Panc1 (cell line): ENCODE results near the gene SNX9. TPM values are rescaled to one million over a fixed set of nuclear protein-coding genes. Genes with fewer than 3 reads are reported as not detected.

Experiments
- ATAC-seq: fragments of 200-7000 bp; cut with Tn5 transposase; 2 replicates; pipeline ENCODE4 v1.9.1; 2020; ENCODE audit warnings: mild to moderate bottlenecking, moderate library complexity
- BruUV-seq: library from RNA; stranded (reverse); fragments of 400-500 nt; replicated peaks from 2 replicates; lab custom pipeline; 2021; lab: Mats Ljungman, UMichigan
- CTCF ChIA-PET: fragments of 300-600 bp; sonication (Branson Sonifier 250); formaldehyde crosslinking; loops from one replicate; lab custom pipeline; 2022; ENCODE audit warnings: antibody characterized with exemption; lab: Charles Lee
- POLR2A ChIA-PET: fragments of 300-600 bp; sonication (Branson Sonifier 250); formaldehyde crosslinking; loops from one replicate; lab custom pipeline; 2022; ENCODE audit warnings: antibody characterized with exemption; lab: Charles Lee
- DNase-seq: peaks from one replicate; pipeline ENCODE4 v3.0.0-alpha.2; 2010; ENCODE audit warnings: low read depth, low spot score
- H3K27ac ChIP-seq: 2 replicates; pipeline ENCODE4 v1.5.1; 2011; ENCODE audit warnings: mild to moderate bottlenecking, low read length, inconsistent platforms
- H3K27me3 ChIP-seq: fragments of 200-500 bp; sonication (Bioruptor generic); 2 replicates; pipeline ENCODE4 v1.6.0; 2014; ENCODE audit warnings: low read length, inconsistent platforms; ENCODE audit not compliant: control insufficient read depth, insufficient read depth
- H3K36me3 ChIP-seq: fragments of 200-500 bp; sonication (Bioruptor generic); 2 replicates; pipeline ENCODE4 v1.5.1; 2014; ENCODE audit warnings: inconsistent platforms, mild to moderate bottlenecking, low read length, moderate library complexity; ENCODE audit not compliant: control insufficient read depth, insufficient read depth
- H3K4me1 ChIP-seq: 2 replicates; pipeline ENCODE4 v1.5.1; 2011; ENCODE audit warnings: inconsistent platforms, mild to moderate bottlenecking, low read length, moderate library complexity; ENCODE audit not compliant: control insufficient read depth, insufficient read depth
- H3K4me3 ChIP-seq, 2 experiments: 2 replicates each; pipeline ENCODE4 v1.5.1; 2011 to 2012; ENCODE audit warnings: low read depth in 2 of 2, low read length in 2 of 2, mild to moderate bottlenecking in 2 of 2, inconsistent platforms in 1 of 2, moderate library complexity in 1 of 2
- H3K9me3 ChIP-seq: fragments of 200-500 bp; sonication (Bioruptor generic); 2 replicates; pipeline ENCODE4 v1.5.1; 2014; ENCODE audit warnings: low read depth, mild to moderate bottlenecking, inconsistent platforms, low read length, moderate library complexity; ENCODE audit not compliant: control insufficient read depth, insufficient read depth
- POLR2AphosphoS5 ChIP-seq: IDR thresholded peaks from 2 replicates; pipeline ENCODE4 v1.6.1; 2012; ENCODE audit warnings: mild to moderate bottlenecking, low read depth, low read length, moderate library complexity
- REST ChIP-seq, 2 experiments: IDR thresholded peaks; 2 replicates each; pipeline ENCODE4 v1.6.1; 2011 to 2012; ENCODE audit warnings: low read depth in 2 of 2, control low read depth in 1 of 2, low read length in 1 of 2, mild to moderate bottlenecking in 1 of 2, moderate library complexity in 1 of 2; ENCODE audit not compliant: insufficient read depth in 1 of 2
- SIN3A ChIP-seq: IDR thresholded peaks from 2 replicates; pipeline ENCODE4 v1.6.1; 2012; ENCODE audit warnings: low read depth, mild to moderate bottlenecking, low read length, moderate library complexity, borderline replicate concordance; ENCODE audit not compliant: insufficient read depth
- TCF7L2 ChIP-seq: IDR thresholded peaks from 2 replicates; pipeline ENCODE4 v1.6.1; 2011; ENCODE audit warnings: mild to moderate bottlenecking, low read depth, low read length, inconsistent platforms
- in situ Hi-C: cut with HindIII; loops from 2 replicates; pipeline ENCODE4 v1.10.0; 2016; ENCODE audit warnings: low sequenced_read_pairs, low pct_unique_long_range_greater_than_20kb
- intact Hi-C: fragments of 100-400 bp; cut with micrococcal nuclease; formaldehyde crosslinking; loops from one replicate; pipeline ENCODE4 v1.10.0; 2022; ENCODE audit not compliant: unreplicated experiment
- total RNA-seq: library from RNA; stranded (reverse); gene quantifications from one replicate; pipeline ENCODE4 v1.2.1, GENCODE V29; 2021; ENCODE audit not compliant: unreplicated experiment
- TF ChIP-seq, protein P1 (sequence below): fragments of 450-650 bp; IDR thresholded peaks from 2 replicates; pipeline ENCODE4 v1.5.1; 2017; ENCODE audit warnings: mild to moderate bottlenecking

The SNX9 gene
- total RNA-seq, 1 experiment from 2014 or later = 46.0 TPM

DNA sequence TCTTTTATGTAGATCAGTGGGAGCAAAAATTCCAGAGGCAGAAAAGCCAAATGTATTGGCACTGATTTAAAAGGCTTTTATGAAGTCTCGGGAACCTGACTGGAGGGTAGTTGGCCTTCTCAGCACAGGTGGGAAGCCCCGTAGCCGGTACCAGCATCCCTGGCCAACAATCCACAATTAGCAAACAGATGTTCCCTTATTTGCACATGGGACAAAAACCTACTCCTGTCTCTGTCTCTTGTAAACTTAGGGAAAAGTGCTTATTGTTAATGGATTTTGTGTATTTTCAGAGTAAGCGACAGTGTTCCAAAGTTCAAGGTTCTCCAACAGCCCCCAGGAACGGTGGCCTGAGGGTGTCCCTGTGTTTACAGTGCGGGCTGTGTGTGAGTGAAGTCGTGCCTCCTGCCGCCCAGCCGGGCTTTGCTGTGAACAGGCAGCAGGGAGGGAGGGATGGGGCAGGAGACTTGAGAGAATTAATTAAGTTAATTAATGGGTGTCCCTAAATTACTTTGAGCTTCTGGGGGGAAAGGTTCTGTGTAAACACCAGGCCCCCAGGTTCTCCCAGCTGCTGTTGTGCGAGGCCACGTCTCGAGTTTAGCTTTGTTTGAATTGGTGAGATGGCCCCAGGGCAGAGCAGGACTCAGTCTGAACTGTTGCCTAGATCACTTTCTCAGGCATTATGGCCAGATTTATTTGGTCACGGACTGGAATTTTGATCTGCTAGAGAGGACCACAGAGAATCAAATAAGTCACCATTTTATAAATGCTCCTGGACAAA, 162.5 kb downstream of the SNX9 start:
- DNase-seq = no peak
- no peak for ATAC-seq
- in situ Hi-C loops (no loop called here), intact Hi-C loops (loop anchor here (2.0 kb wide), 1 partner anchor 83 kb away; no protein-coding TSS in a partner anchor)
- Histone ChIP-seq H3K4me3 (peak overlapping the region; percentile 62 to 81), H3K27ac (peak overlapping the region; percentile 97), H3K36me3 (peaks cover 2% of the 10 kb centered on the region), H3K27me3 (no peaks in the 10 kb centered on the region), H3K9me3 (no peaks in the 10 kb centered on the region), H3K4me1 (peaks cover 70% of the 10 kb centered on the region)
- no peak for TF ChIP-seq SIN3A
- TF ChIP-seq, protein P1, sequence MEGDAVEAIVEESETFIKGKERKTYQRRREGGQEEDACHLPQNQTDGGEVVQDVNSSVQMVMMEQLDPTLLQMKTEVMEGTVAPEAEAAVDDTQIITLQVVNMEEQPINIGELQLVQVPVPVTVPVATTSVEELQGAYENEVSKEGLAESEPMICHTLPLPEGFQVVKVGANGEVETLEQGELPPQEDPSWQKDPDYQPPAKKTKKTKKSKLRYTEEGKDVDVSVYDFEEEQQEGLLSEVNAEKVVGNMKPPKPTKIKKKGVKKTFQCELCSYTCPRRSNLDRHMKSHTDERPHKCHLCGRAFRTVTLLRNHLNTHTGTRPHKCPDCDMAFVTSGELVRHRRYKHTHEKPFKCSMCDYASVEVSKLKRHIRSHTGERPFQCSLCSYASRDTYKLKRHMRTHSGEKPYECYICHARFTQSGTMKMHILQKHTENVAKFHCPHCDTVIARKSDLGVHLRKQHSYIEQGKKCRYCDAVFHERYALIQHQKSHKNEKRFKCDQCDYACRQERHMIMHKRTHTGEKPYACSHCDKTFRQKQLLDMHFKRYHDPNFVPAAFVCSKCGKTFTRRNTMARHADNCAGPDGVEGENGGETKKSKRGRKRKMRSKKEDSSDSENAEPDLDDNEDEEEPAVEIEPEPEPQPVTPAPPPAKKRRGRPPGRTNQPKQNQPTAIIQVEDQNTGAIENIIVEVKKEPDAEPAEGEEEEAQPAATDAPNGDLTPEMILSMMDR = no peak
- TF ChIP-seq TCF7L2 = no peak; the same call in 1 of the 2 replicates
- TF ChIP-seq POLR2AphosphoS5 = no peak
- TF ChIP-seq REST (IDR thresholded peaks at IDR 0.05; ENCODE audit: insufficient read depth in 1 of 2, low read depth in 2 of 2, low read length in 1 of 2) = no peak
- CTCF ChIA-PET = interaction anchor here (0.5 kb wide), 1 partner anchor 18 kb away, joined by 3 read pairs; no protein-coding TSS in a partner anchor
- BruUV-seq = no TSS peak
- POLR2A ChIA-PET = no interaction called here

DNA sequence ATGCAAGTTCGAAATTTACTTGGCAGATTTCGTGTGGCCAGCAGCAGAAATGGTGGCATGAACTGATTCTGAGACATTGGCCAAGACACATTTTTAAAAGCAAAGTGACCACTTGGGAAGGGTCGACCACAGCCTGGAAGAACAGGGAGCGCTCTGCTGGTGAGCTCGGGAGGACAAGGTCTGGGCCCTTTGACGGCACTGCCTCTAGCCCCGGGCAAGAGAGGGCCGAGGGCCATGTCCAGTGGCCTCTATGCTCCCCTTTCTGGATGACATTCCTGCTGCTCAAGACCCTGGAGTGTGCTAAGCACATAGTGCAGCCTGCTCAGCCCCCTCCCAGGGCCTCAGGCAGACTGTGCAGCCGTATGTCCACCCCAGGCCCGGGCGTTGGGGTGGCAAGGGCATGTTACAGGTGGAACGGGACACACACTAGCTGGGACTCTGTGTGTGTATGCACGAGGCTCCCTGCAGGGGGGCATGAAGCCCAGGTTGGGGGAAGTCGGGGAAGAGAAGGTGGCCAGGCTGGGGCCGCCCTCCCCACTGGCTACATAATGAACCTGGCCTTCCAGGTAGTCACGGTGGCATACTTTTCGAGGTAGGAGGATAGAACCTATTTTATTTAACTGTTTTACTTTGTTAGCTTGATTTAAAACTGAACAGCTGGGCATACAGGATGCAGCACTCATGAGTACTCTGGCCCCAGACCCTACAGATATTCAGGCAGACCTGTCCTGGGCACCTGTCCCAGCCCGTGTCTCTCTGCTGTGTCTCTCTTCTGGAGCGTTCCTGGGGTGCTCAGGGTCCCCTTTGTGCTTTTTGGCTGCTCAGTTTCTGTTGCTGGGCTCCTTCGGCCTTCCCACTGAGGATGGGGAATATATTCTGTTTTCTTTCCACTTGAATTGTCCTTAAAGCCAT, 165.0 kb downstream of the SNX9 start:
- no TSS peak for BruUV-seq
- no peak overlapping the region for H3K4me3 ChIP-seq
- ChIA-PET CTCF (no interaction called here), POLR2A (no interaction called here)
- H3K4me1 ChIP-seq = peaks cover 80% of the 10 kb centered on the region
- H3K27ac ChIP-seq = peak overlapping the region; percentile 97
- TF ChIP-seq TCF7L2 (no peak), SIN3A (no peak), REST (IDR thresholded peaks at IDR 0.05; ENCODE audit: insufficient read depth in 1 of 2, low read depth in 2 of 2, low read length in 1 of 2) (no peak), POLR2AphosphoS5 (no peak)
- TF ChIP-seq, protein P1 = no peak
- intact Hi-C loops = loop anchor here (2.0 kb wide), 1 partner anchor 81 kb away; no protein-coding TSS in a partner anchor
- no peaks in the 10 kb centered on the region for H3K27me3 ChIP-seq
- DNase-seq (no peak), ATAC-seq (0 out of 2 replicates have a peak, but pooled peaks have one; percentile 17)
- in situ Hi-C loops = no loop called here
- H3K36me3 ChIP-seq = peaks cover 2% of the 10 kb centered on the region; the same call in 1 of the 2 replicates
- H3K9me3 ChIP-seq = no peaks in the 10 kb centered on the region
